HG03575 (cell line): Measurements from ENCODE around the gene PROC.
"Not testable (repeated sequence)": the region's sequence is repeated elsewhere in the genome, so short reads cannot be mapped to it uniquely, and the experiment has no call there.

Experiments
- ATAC-seq: cut with Tn5 transposase; IDR thresholded peaks from one replicate; pipeline ENCODE4 v1.9.1; 2021; ENCODE audit not compliant: unreplicated experiment, insufficient number of reproducible peaks, low FRiP score; ENCODE audit errors: extremely low read depth

PROC gene

DNA sequence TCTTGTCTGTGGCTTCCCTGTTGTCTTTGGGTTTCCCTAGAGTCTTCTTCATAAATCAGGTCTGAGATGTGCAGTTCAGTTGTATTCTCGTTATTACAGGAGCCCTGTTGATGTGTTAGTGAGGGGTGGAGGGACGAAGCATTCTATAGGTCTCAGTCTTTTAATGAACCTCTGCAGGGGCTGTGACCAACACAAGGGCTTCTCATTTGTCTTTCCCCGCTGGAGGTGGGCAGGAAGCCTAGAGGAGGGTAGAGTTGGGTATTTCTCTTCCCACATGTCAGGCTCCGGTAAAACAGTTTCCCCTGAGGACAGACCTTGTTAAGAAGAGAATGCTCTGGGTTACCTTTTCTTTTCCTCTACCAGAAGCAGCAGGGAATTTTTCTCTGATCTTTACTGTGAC, 31.2 kb downstream of the PROC start:
- no peak for ATAC-seq

DNA sequence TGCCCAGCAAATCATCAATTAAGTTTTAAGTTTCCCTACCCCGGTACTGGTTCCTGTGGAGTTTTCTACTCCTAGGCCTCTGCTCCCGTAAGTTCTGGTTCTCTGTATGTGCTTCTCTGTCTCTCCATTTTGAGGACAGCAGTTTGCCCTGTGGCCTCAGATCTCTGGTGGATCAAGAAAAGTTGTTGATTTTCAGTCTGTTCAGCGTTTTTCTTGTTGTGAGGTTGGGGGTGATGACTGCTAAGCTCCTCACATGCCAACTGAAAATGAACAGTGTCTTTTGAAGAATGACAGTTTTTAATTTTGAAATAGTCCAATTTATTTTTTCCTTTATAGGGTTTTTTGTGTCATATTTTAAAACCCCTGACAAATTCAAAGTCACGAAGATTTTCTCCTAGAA, 31.7 kb downstream of the PROC start:
- no peak for ATAC-seq

- no peak for ATAC-seq
Measured at GRCh38 chr2:127451981-127452380, 33.8 kb downstream of the PROC start.

DNA sequence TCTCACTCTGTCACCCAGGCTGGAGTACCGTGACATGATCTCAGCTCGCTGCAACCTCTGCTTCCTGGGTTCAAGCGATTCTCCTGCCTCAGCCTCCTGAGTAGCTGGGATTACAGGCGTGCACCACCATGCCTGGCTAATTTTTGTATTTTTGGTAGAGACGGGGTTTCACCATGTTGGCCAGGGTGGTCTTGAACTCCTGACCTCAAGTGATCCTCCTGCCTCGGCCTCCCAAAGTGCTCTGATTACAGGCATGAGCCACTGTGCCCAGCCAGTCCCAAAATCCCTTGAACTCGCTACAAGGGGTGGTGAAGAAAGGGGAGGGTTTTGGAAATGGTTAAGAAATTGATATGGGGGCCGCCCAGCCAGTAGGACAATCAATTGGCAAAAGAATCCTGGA, 34.2 kb downstream of the PROC start:
- not testable (repeated sequence) for ATAC-seq

GRCh38 chr2:127453013-127453391, 34.8 kb downstream of the PROC start:
- ATAC-seq: no peak

DNA sequence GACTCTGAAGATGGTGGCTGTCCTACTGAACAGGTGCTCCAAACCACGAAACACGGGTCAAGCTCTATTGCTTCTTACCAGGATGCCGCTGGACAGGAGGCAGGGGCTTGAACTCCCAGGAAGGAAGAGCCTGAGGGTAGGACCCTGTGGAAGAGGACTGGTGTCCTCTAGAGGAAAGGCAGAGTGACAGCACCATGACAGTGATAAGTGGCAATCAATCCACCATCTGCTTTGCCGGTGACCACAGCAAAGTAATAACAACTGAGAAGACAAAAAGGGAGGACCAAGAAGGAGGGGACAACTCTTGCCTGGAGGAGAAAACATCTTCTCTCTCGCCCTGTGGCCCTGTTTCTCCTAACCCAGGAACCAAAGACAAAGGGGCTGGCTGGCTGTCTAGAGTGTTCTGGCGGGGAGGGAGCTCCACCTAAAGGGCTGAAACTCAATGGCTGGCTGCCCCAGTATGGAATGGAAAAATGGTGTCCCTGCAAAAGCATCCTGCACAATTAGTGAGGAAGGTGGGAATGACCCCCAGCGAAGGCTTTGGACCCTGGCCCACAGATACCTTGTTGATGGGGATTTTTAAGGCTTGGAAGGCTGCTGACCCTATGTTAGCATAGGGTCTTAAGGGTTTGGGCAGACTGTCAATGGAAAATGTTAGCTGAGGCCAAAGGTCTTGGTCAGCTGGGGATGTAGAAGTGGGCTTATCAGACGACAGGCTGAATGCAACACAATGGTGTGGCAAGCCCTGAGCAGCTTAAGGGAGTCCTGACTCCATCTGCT, 35.4 kb downstream of the PROC start:
- no peak for ATAC-seq

GRCh38 chr2:127454595-127455565, 36.7 kb downstream of the PROC start:
- no peak for ATAC-seq

DNA sequence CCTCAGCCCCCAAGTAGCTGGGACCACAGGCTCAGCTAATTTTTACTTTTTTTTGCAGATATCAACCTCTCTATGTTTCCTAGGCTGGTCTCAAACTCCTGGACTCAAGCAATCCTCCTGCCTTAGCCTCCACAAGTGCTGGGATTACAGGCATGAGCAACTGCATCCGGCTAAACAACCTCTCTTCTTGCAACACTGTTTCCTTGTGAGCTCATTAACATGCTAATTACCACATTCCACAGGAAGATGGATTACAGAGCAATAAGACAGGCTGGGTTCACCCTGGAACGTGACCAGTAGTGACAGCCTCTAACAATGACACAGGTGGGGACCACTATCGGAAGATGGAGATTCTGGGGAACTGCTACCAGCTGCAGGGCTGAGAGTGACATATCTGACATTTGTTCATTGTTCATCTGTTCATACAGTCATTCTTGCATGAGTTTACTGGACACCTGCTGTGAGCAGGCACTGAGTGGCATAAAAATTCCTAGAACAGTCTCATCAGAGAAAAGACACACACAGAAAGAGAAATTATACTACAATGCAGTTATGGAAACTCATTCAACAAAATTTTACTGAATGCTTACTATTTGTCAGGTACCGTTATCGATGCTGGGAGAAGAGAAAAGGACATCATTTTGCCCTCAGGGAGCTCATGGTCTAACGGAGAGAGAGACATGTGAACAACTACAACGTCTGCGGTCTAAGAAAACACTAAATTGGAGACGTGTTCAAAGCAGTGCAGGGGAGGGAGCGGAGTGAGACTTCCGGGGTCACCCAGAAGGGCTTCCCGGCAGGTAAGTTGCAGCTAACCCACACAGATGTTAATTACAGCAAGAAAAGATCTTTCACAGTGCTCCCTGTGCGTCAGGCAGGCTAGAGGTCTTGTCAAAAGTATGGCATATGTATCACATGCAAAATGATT, 37.6 kb downstream of the PROC start:
- ATAC-seq: no peak

DNA sequence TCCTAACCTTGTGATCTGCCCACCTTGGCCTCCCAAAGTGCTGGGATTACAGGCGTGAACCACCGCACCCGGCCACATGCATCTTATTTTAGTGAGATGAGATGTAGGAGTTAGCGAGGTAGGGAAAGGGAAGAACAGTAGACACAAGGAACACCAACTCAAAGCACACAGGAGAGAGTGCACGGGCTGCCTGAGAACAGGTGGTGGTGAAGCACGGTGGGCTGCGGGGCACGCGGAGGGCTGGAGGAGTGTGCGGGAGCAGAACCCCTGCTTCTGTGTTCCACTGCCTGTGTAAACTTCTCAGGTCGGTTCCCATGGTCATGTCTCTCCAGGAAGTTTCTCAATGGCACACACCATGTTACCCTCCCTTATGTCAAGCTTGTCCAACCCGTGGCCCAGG, 38.7 kb downstream of the PROC start:
- ATAC-seq: no peak

GRCh38 chr2:127462461-127462860, 44.2 kb downstream of the PROC start:
- ATAC-seq: no peak

- no peak for ATAC-seq
Measured at GRCh38 chr2:127463155-127463991, 45.1 kb downstream of the PROC start.

GRCh38 chr2:127464470-127465257, 46.4 kb downstream of the PROC start:
- no peak for ATAC-seq

DNA sequence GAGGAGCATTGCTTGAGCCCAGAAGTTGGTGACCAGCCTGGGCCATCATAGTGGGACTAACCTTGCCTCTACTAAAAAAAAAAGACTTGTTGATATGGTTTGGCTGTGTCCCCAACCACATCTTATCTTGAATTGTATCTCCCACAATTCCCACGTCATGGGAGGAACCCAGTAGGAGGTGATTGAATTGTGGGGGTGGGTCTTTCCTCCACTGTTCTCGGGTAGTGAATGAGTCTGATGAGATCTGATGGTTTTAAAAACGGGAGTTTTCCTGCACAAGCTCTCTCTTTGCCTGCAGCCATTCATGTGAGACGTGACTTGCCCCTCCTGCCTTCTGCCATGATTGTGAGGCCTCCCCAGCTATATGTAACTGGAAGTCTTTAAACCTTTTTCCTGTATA, 47.0 kb downstream of the PROC start:
- no peak for ATAC-seq

GRCh38 chr2:127469051-127469450, 50.8 kb downstream of the PROC start:
- no peak for ATAC-seq

- ATAC-seq: no peak
Measured at GRCh38 chr2:127469974-127470373, 51.7 kb downstream of the PROC start.

GRCh38 chr2:127471286-127471988, 53.2 kb downstream of the PROC start:
- ATAC-seq: no peak

DNA sequence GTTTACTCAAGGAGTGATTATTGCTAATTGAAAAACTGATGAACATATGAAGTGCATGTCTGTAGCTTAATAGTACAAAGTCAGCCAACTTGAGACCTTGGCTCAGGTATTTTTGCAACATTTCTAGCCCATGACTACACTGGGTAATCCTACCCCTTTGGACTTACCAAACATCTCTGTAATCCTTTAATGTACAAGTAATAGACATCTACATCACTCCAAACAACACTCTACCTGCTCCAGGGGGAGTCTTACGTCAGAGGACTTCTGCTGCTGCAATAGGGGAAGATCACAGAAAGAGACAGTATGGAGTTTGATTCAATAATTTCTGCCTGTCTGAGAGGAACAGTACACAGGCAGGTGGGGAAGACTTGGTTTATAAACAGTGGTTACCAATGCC, 54.0 kb downstream of the PROC start:
- ATAC-seq: no peak
